Stomach (tissue), 9 donors: ENCODE results near the gene FAM149B1. TPM values are rescaled to one million over a fixed set of nuclear protein-coding genes. Genes with fewer than 3 reads are reported as not detected.

Source experiments
- DNase-seq, 2 donors: peaks; one replicate each; pipeline versions ENCODE4 v3.0.0 to v3.0.0-alpha.2; 2013 to 2019
- H3K27ac ChIP-seq, 5 donors: fragments of 200-600 bp in 4 of 5; sonication (generic) in 4 of 5; one replicate each; pipeline ENCODE4 v1.5.1; 2013 to 2019; ENCODE audit warnings: mild to moderate bottlenecking in 1 of 5, moderate library complexity in 1 of 5
- H3K27me3 ChIP-seq, 3 donors: fragments of 200-600 bp; sonication (generic); one replicate each; pipeline ENCODE4 v1.5.1; 2017 to 2019; ENCODE audit warnings: mixed run types in 1 of 3
- H3K36me3 ChIP-seq, 4 donors: fragments of 200-600 bp; sonication (generic); 1 replicate in 3 of 4; 2 replicates in 1 of 4; pipeline ENCODE4 v1.5.1; 2016 to 2019
- H3K4me1 ChIP-seq, 4 donors: fragments of 200-600 bp; sonication (generic); one replicate each; pipeline ENCODE4 v1.5.1; 2016 to 2019
- H3K4me3 ChIP-seq, 4 donors: fragments of 200-600 bp; sonication (generic) in 3 of 4; one replicate each; pipeline ENCODE4 v1.5.1; 2016 to 2019; ENCODE audit warnings: mild to moderate bottlenecking in 1 of 4
- H3K9me3 ChIP-seq, 4 donors: fragments of 200-600 bp; sonication (generic); one replicate each; pipeline ENCODE4 v1.5.1; 2016 to 2019
- CTCF ChIP-seq, 7 experiments: fragments of 450-650 bp in 4 of 7; fragments of 200-600 bp in 3 of 7; sonication (generic) in 3 of 7; IDR thresholded peaks; one replicate each; pipeline ENCODE4 v1.5.1; 2016 to 2019; ENCODE audit warnings: antibody characterized with exemption in 7 of 7, control low read depth in 2 of 7, mild to moderate bottlenecking in 1 of 7
- EP300 ChIP-seq: sonication (generic); formaldehyde crosslinking; IDR thresholded peaks from one replicate; pipeline ENCODE4 v1.6.1; 2017; ENCODE audit warnings: antibody characterized with exemption
- POLR2A ChIP-seq, 4 donors: fragments of 450-650 bp; IDR thresholded peaks; one replicate each; pipeline ENCODE4 v1.6.1; 2016; ENCODE audit warnings: antibody characterized with exemption in 4 of 4, control low read depth in 2 of 4, mild to moderate bottlenecking in 1 of 4, moderate library complexity in 1 of 4
- POLR2AphosphoS5 ChIP-seq, 3 donors: sonication (generic); formaldehyde crosslinking; IDR thresholded peaks; one replicate each; pipeline ENCODE4 v1.6.1; 2016; ENCODE audit warnings: antibody characterized with exemption in 3 of 3
- WGBS, 5 donors: extraction: QIAGEN DNeasy Blood & Tissue Kit in 3 of 5; methylation state at CpG; one replicate each; pipeline versions ENCODE4 v1.1.5 to v1.1.7; 2013 to 2018; 5-methylcytosine and 5-hydroxymethylcytosine counted together
- intact Hi-C: fragments of 100-400 bp; cut with DNase I; formaldehyde crosslinking; loops from one replicate; pipeline ENCODE4 v1.15.1; 2023; ENCODE audit warnings: low total_unique reads
- polyA plus RNA-seq, 3 donors: library from polyadenylated mRNA; stranded (reverse); fragments of 200-250 nt; gene quantifications; one replicate each; pipeline ENCODE4 v1.2.3, GENCODE V29; 2013
- total RNA-seq, 5 donors: library from RNA; depleted of rRNA; stranded (reverse); fragments of >200 nt; gene quantifications; one replicate each; pipeline versions ENCODE4 v1.1.0 to v1.2.3, GENCODE V29; 2014 to 2016
- donor health status: healthy with polysubstance abuse.
- donor health status: Bipolar disorder and iron deficiency.
- donor health status: healthy.

FAM149B1 gene
- total and polyA plus RNA-seq, 8 donors, result 10.4 to 27.0 (median 16.3) TPM

GRCh38 chr10:73232887-73233286, 65.0 kb downstream of the FAM149B1 start:
- DNase-seq, result no peak
- Histone ChIP-seq H3K27ac (no peak overlapping the region), H3K4me1 (no peaks in the 10 kb centered on the region), H3K36me3 (peaks cover 7 to 92% (median 77%) of the 10 kb centered on the region in 4 donors), H3K27me3 (no peaks in the 10 kb centered on the region), H3K4me3 (no peak overlapping the region), H3K9me3 (no peaks in the 10 kb centered on the region)
- intact Hi-C loops, result no loop called here
- 85 to 93% (median 87%) methylated on average over 8 of the region's 8 CpGs for WGBS, 5 donors
- TF ChIP-seq CTCF (IDR thresholded peaks at IDR 0.05) (no peak), POLR2AphosphoS5 (IDR thresholded peaks at IDR 0.05) (no peak), EP300 (no peak), POLR2A (IDR thresholded peaks at IDR 0.05) (no peak)

- H3K27me3 ChIP-seq, result no peaks in the 10 kb centered on the region
- H3K9me3 ChIP-seq, result no peaks in the 10 kb centered on the region
- H3K36me3 ChIP-seq, result peaks cover 7 to 97% (median 80%) of the 10 kb centered on the region in 4 donors
- no peak for DNase-seq
- TF ChIP-seq POLR2A (IDR thresholded peaks at IDR 0.05), result no peak
- TF ChIP-seq CTCF (IDR thresholded peaks at IDR 0.05), result no peak
- no peak for TF ChIP-seq POLR2AphosphoS5 (IDR thresholded peaks at IDR 0.05)
- no peak for TF ChIP-seq EP300
- WGBS, 5 donors, result 86 to 96% (median 92%) methylated on average over 2 of the region's 2 CpGs
- H3K27ac ChIP-seq, result no peak overlapping the region
- intact Hi-C loops, result no loop called here
- no peaks in the 10 kb centered on the region for H3K4me1 ChIP-seq
- no peak overlapping the region for H3K4me3 ChIP-seq
Observed at GRCh38 chr10:73233883-73234282, 66.0 kb downstream of the FAM149B1 start.

GRCh38 chr10:73234695-73235094, 66.8 kb downstream of the FAM149B1 start:
- DNase-seq, result no peak
- Histone ChIP-seq H3K4me1 (no peaks in the 10 kb centered on the region), H3K4me3 (no peak overlapping the region), H3K27ac (no peak overlapping the region), H3K27me3 (no peaks in the 10 kb centered on the region), H3K9me3 (no peaks in the 10 kb centered on the region), H3K36me3 (peaks cover 7 to 98% (median 88%) of the 10 kb centered on the region in 4 donors)
- 83 to 89% (median 85%) methylated on average over 7 of the region's 7 CpGs for WGBS, 5 donors
- intact Hi-C loops, result no loop called here
- TF ChIP-seq CTCF (IDR thresholded peaks at IDR 0.05), result no peak
- TF ChIP-seq POLR2AphosphoS5 (IDR thresholded peaks at IDR 0.05), result no peak
- no peak for TF ChIP-seq EP300
- no peak for TF ChIP-seq POLR2A (IDR thresholded peaks at IDR 0.05)

- WGBS, 5 donors, result 92 to 96% (median 94%) methylated on average over 5 of the region's 5 CpGs
- no peak overlapping the region for H3K27ac ChIP-seq
- H3K9me3 ChIP-seq, result no peaks in the 10 kb centered on the region
- no peaks in the 10 kb centered on the region for H3K27me3 ChIP-seq
- H3K4me1 ChIP-seq, result peaks cover 0 to 8% (median 0%) of the 10 kb centered on the region in 4 donors
- intact Hi-C loops, result no loop called here
- H3K36me3 ChIP-seq, result peaks cover 26 to 100% (median 94%) of the 10 kb centered on the region in 4 donors
- H3K4me3 ChIP-seq, result no peak overlapping the region
- TF ChIP-seq POLR2A (IDR thresholded peaks at IDR 0.05), result no peak
- TF ChIP-seq EP300, result no peak
- no peak for DNase-seq
Observed at GRCh38 chr10:73238990-73239566, 71.2 kb downstream of the FAM149B1 start.

GRCh38 chr10:73239908-73240307, 72.0 kb downstream of the FAM149B1 start:
- peaks cover 1 to 16% (median 4%) of the 10 kb centered on the region in 4 donors for H3K4me1 ChIP-seq
- H3K4me3 ChIP-seq, result no peak overlapping the region
- TF ChIP-seq EP300 (no peak), POLR2A (IDR thresholded peaks at IDR 0.05) (no peak), POLR2AphosphoS5 (IDR thresholded peaks at IDR 0.05) (no peak), CTCF (IDR thresholded peaks at IDR 0.05) (no peak)
- no peaks in the 10 kb centered on the region for H3K27me3 ChIP-seq
- no peak overlapping the region for H3K27ac ChIP-seq
- peaks cover 26 to 100% (median 93%) of the 10 kb centered on the region in 4 donors for H3K36me3 ChIP-seq
- 88 to 97% (median 95%) methylated on average over 2 of the region's 2 CpGs for WGBS, 5 donors
- intact Hi-C loops, result no loop called here
- H3K9me3 ChIP-seq, result no peaks in the 10 kb centered on the region
- no peak for DNase-seq
